ENCODE results near the gene TMED10. TPM values are rescaled to one million over a fixed set of nuclear protein-coding genes. Genes with fewer than 3 reads are reported as not detected.

Gene TMED10
- total RNA-seq, 2 experiments from 2014 or later: 129 to 221 TPM

DNA sequence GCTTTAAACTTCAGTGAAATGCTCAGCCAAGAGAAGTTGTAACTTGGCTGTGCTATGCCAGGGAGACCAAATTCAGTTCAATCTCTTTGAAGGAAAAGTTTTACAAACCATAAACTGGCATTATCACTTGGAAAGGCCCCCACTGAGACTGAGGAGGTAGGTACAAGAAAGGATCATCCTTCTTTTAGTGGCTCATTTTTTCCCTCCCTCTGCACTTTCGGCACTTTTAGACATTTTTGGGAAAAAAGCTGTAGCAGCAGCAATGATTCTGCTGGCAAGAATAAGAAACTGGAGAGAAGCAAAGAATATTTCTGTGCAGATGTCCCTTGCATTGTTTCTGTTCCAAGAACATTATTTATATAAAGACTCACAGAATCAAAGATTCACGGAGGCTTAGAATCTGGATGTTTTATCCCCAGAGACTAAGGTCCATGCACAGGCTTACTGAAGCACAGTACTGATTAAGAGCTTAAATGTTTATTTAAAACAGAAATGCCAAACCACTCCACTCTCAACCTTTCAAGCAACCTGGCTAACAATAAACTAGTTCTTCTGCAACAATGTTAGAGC is 94.7 kb downstream of the TMED10 start:
- peaks cover 51% of the 10 kb centered on the region for H3K36me3 ChIP-seq (ENCODE audit: insufficient read depth, low read length)
- no peaks in the 10 kb centered on the region for H3K79me2 ChIP-seq (ENCODE audit: insufficient read depth, low read depth, low read length)
- H3K27ac ChIP-seq (ENCODE audit: low read depth, low read length, poor library complexity, severe bottlenecking): no peak overlapping the region
- ChIA-PET CTCF (ENCODE audit: unreplicated experiment) (no interaction called here), POLR2A (interaction anchor here (0.6 to 0.7 kb wide), 2 partner anchors 140 to 454 kb away, joined by 3 read pairs; no protein-coding TSS in a partner anchor)
- no peaks in the 10 kb centered on the region for H3K9me3 ChIP-seq (ENCODE audit: low read length)
- H3K4me1 ChIP-seq (ENCODE audit: insufficient read depth, low read length, poor library complexity, severe bottlenecking): no peaks in the 10 kb centered on the region
- H3K4me2 ChIP-seq (ENCODE audit: low read length): no peak overlapping the region
- H2AFZ ChIP-seq (ENCODE audit: low read length): no peak overlapping the region
- H3K4me3 ChIP-seq (ENCODE audit: low read depth, low read length, poor library complexity, severe bottlenecking): no peak overlapping the region
- no peak for DNase-seq (ENCODE audit: low spot score)
- no peaks in the 10 kb centered on the region for H4K20me1 ChIP-seq (ENCODE audit: insufficient read depth, low read length)
- intact Hi-C loops (cut with micrococcal nuclease; ENCODE audit: unreplicated experiment): no loop called here
- TF ChIP-seq CTCF (conservative IDR thresholded peaks at IDR 0.05; ENCODE audit: low read length) (no peak), EZH2phosphoT487 (IDR thresholded peaks at IDR 0.05; ENCODE audit: borderline replicate concordance, low read depth, low read length) (no peak)
- no TSS peak for BruUV-seq (replicated peaks)
- H3K9me2 ChIP-seq (ENCODE audit: insufficient read depth, low read length): no peaks in the 10 kb centered on the region

Small RNAs within 50 kb of the gene (small RNA-seq; reads per million reads assigned to genes)
- gene HIF1AP1 (not detected), gene RNU4ATAC14P (not detected)

Other genes starting within 250 kb of the TMED10 start
- 0.09 and 0.13 TPM in 2 replicates for gene PGF, start 221.0 kb downstream of the TMED10 start, total RNA-seq (2014; rRNA removed; shearing (Covaris generic))
- gene PGF, start 221.0 kb downstream of the TMED10 start, total RNA-seq (2022): 0.19 TPM in 1 of 2 replicates, not detected in the other
- gene EIF2B2, start 173.7 kb downstream of the TMED10 start, total RNA-seq (2014; rRNA removed; shearing (Covaris generic)): 33.5 and 42.0 TPM in 2 replicates
- 49.8 and 53.8 TPM in 2 replicates for gene EIF2B2, start 173.7 kb downstream of the TMED10 start, total RNA-seq (2022)
- gene MLH3, start 125.1 kb downstream of the TMED10 start, total RNA-seq (2014; rRNA removed; shearing (Covaris generic)): 5.1 and 6.6 TPM in 2 replicates
- gene MLH3, start 125.1 kb downstream of the TMED10 start, total RNA-seq (2022): 6.1 and 6.7 TPM in 2 replicates
- gene ACYP1, start 112.6 kb downstream of the TMED10 start, total RNA-seq (2014; rRNA removed; shearing (Covaris generic)): 97.5 and 121 TPM in 2 replicates
- gene ACYP1, start 112.6 kb downstream of the TMED10 start, total RNA-seq (2022): 65.0 and 80.9 TPM in 2 replicates
- 3.2 and 3.4 TPM in 2 replicates for gene ZC2HC1C, start 107.0 kb downstream of the TMED10 start, total RNA-seq (2014; rRNA removed; shearing (Covaris generic))
- gene ZC2HC1C, start 107.0 kb downstream of the TMED10 start, total RNA-seq (2022): 1.2 and 3.7 TPM in 2 replicates
- 58.3 and 65.8 TPM in 2 replicates for gene NEK9, start 49.6 kb downstream of the TMED10 start, total RNA-seq (2014; rRNA removed; shearing (Covaris generic))
- 82.6 and 86.4 TPM in 2 replicates for gene NEK9, start 49.6 kb downstream of the TMED10 start, total RNA-seq (2022)
- 12.4 and 16.9 TPM in 2 replicates for gene FOS, start 102.2 kb upstream of the TMED10 start, total RNA-seq (2014; rRNA removed; shearing (Covaris generic))
- gene FOS, start 102.2 kb upstream of the TMED10 start, total RNA-seq (2022): 3.3 and 4.6 TPM in 2 replicates

All from OCI-LY7 (cell line).